Fibroblast of the aortic adventitia (primary cell): Measurements from ENCODE around the gene WDR6. TPM values are rescaled to one million over a fixed set of nuclear protein-coding genes. Genes with fewer than 3 reads are reported as not detected.
"Not testable (repeated sequence)": the region's sequence is repeated elsewhere in the genome, so short reads cannot be mapped to it uniquely, and the experiment has no call there.

Experiments used
- DNase-seq: peaks from one replicate; pipeline ENCODE4 v3.0.0-alpha.2; 2010; ENCODE audit warnings: low read depth
- H3K4me3 ChIP-seq: 2 replicates; pipeline ENCODE4 v1.5.1; 2011; ENCODE audit warnings: low read depth, mild to moderate bottlenecking, control low read depth, low read length, moderate library complexity
- CTCF ChIP-seq: IDR thresholded peaks from 2 replicates; pipeline ENCODE4 v1.5.1; 2011; ENCODE audit warnings: mild to moderate bottlenecking, low read length, control low read depth, inconsistent platforms; ENCODE audit not compliant: insufficient read depth
- total RNA-seq: library from RNA; depleted of rRNA; stranded (reverse); fragments of >200 nt; gene quantifications from 2 replicates; pipeline ENCODE4 v1.2.3, GENCODE V29; 2012; ENCODE audit warnings: low replicate concordance

Gene WDR6
- total RNA-seq, 1 donor, result 65.4 TPM

DNA sequence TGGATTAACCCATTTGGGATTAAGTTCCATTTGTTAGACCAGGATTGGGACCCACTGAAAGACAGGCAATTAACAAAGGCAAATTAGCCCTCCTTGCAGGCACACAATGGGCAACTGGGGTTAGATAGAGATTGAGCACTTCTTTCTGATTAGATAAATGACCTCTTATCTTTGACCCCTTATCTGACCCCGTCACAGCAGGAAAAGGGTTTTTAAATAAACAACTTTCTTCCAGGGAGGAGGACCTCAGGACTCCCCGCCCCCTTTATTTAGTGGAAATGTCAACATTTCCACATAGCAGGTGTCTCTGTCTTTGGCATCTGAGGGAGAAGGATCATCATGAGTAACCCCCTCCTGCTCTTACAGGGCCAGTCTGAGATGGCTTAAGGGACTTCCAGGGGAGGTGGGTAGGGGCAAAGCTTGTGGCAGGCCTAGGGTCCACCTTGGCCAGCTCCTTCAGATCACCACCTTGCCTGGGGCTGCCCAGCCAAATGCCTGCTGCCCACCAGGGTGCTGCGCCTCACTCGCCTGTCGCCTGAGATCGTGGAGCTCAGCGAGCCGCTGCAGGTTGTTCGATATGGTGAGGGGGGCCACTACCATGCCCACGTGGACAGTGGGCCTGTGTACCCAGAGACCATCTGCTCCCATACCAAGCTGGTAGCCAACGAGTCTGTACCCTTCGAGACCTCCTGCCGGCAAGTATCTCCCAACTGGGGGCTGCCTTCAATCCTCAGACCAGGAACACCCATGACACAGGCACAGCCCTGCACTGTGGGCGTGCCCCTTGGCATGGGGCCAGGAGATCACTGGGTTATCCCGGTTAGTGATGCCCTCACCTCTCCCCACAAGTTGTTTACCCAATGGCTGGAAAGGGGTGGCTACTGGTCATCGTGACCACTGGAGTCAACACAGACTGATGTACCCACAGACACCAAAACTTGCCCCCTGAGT lies 2.6 kb upstream of the WDR6 start:
- DNase-seq, result no peak
- TF ChIP-seq CTCF, result no peak
- no peak overlapping the region for H3K4me3 ChIP-seq

DNA sequence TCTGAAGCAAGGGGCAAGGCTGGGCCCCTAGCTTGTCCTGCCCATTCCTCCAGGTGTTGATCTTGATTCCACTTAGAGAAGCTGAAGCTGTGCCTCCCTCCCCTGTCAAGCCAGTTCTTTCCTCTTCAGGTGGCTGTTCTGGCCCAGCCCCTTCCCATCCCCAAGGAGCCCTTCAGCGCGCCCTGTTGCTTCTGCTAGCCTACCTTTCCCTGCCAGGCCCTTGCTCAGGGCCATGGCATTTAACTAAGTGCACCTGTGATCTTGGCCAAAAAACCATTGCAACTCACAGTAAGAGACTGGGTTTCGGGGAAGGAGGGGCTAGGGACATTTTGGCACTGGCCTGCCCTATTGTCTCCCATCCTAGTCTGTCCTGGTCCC lies 1.9 kb upstream of the WDR6 start:
- DNase-seq, result no peak

GRCh38 chr3:49005998-49006397 lies 1.2 kb upstream of the WDR6 start:
- peak overlapping the region; percentile 90 for H3K4me3 ChIP-seq
- no peak for DNase-seq
- TF ChIP-seq CTCF, result no peak

More for the DNA sequence above, 1.9 kb upstream of the WDR6 start:
- TF ChIP-seq CTCF, result no peak
- no peak overlapping the region for H3K4me3 ChIP-seq

DNA sequence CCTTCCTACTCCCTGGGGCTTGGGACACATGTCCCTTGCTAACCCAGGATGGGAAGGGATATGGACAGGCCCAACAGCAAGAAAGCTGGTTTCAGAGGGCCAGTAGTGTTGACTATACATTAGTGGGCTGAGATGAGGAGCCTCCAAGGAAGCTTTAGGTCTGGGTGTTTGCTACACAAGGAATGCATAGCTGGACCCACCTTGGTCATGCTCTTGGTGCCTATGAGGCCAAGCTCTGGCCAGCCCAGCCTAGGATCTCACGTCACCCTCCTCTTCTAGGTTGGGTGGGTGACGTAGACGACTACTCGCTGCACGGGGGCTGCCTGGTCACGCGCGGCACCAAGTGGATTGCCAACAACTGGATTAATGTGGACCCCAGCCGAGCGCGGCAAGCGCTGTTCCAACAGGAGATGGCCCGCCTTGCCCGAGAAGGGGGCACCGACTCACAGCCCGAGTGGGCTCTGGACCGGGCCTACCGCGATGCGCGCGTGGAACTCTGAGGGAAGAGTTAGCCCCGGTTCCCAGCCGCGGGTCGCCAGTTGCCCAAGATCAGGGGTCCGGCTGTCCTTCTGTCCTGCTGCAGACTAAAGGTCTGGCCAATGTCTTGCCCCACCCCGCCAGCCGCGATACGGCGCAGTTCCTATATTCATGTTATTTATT lies 653 bp upstream of the WDR6 start:
- TF ChIP-seq CTCF, result no peak
- peak; percentile 80 for DNase-seq
- peak overlapping the region; percentile 90 for H3K4me3 ChIP-seq

DNA sequence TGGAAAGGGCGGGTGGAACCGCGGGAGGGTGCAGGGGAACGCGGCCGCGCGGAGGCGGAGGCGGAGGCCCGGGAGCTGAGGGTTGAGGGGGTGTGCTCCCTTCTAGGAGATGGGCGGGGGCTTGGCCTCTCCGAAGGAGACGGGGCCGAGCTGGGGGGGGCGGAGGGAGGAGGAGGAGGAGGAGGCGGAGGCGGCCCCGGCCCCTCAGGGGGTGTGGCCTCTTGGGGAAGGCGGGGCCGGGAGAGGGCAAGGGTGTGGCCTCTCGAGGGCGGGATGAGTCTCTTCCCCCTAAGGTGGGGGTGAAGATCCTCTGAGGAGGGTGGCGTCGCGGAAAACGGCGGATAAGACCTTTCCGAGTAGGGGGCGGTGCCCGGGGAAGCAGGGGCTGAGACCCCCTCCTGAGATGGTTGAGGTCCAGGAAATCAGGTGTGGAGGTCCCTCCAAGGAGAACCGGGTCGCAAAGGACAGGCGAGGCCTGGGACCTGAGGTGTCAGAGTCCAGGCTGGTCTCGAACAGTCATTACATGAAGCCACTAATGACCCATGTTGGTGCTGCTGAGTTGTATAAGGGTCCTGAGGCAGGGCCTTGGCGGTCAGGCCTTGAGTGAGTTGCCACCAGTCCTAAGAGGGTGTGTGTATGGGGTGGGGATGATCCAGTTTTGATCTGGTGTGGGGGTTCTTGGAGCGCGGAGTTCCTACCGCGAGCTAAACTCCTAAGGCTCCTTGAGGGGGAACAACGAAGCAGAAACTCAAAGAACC lies 759 bp downstream of the WDR6 start:
- no peak for TF ChIP-seq CTCF
- peak overlapping the region; percentile 90 for H3K4me3 ChIP-seq
- DNase-seq, result peak; percentile 84

GRCh38 chr3:49008627-49009026 lies 1.4 kb downstream of the WDR6 start:
- DNase-seq, result not testable (repeated sequence)
- H3K4me3 ChIP-seq, result peak overlapping the region; percentile 90

- TF ChIP-seq CTCF, result no peak
- DNase-seq, result no peak
These were observed 2.2 kb downstream of the WDR6 start for GRCh38 chr3:49009396-49009795.

More at GRCh38 chr3:49009396-49009795, 2.2 kb downstream of the WDR6 start:
- H3K4me3 ChIP-seq, result no peak overlapping the region
